ENCODE results near the gene FBN1.

The FBN1 gene

DNA sequence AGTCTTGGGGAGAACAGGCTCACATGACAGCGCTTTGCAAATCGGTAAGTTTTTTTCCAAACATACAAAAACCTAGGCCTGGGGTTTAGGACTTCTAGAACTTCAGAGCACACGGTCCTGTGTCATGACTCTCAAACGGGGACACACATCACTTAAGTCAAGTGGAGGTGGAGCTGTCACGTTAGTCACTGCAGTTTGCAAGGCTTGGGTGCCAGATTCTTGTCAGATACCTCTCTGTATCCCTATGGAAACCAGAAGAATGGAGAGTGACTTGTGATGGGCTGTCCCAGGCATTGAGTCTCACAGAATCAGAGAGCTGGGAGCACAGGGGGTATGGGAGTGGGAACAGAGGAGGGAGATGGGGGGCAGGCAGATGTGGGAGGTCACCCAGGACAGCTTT is 249.5 kb downstream of the FBN1 start:
- no peak for DNase-seq (ENCODE audit: low spot score)

DNA sequence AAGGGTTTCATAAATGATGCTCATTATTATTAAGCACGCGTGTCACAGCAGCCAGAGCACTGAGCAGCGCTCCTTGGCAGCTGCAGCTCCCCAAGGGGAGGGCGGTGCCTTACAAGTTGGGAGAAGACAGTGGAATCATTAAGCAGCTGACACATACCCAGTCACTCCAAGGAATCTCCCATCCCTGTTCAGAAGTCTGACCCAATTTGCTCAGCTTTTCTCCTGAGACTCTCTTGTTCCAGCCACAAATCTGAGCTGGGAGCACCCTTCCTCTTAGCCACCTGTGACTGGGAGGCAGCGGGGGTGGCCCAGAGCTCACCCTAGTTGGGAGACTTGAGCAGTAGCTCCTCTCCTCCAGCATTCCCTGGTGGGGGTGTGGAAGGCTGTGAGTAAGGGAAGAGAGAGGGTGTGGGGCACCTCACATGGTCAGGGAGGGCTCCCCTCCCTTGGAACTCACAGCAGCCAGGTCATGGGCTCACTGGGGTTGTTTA is 249.9 kb downstream of the FBN1 start:
- no peak for DNase-seq (ENCODE audit: low spot score)

DNA sequence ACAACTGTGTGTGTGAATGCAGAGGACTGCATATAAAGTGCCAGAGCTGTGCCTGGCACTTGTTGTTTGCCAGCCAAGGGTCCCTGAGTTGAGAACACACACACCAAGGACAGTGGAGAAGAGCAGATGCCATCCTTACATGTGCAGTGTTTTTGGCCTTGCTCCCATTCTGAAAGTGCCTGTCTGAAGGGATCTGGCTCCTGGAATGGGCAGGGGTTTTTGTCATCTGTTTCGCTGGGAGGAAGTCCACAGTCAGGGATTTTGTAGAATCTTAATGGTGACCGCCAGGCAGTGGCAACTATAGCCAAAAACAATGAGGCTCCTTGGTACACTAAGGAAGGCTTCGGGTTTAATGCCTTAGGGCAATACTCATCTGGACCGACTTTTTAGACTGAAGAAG is 250.5 kb downstream of the FBN1 start:
- no peak for DNase-seq (ENCODE audit: low spot score)

DNA sequence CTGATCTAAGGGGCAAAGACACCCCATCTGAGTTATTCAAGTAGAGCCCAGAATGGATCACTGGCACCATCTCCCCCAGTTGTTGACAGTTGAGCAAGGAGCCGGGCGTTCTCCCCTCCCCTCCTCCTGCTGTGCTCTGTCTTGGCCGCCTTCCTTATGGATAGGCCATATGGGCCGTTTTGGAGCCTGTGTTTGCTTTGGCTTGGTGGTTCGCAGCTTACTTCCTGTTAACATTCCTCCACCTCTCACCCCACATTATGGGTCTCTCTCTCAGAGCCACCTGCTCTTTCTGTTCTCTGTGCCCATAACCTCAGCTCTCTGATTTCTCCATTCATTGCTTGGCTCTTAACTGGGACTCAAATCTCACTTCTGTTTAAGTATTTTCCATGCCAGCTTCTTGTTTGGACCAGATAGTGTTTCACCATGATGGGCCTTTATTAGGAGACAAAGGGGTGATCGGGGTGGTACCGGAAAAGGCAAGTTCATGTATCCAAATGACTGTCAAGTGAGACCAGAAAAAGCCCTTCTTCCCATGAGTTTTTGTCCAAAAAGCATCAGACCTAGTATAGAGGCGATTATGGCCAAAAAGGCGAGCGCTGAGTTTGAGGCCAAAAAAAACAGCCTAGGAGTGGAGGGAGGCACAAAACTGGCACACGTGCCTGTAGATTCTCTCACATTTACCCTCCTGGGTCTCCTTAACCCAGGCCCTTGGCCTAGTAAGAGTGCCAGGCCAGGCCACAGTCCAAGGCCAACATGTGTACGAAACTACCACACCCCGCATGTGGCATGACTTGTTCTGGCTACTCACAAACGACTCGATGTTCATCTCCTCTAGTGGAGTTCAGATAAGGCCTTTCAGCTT is 251.6 kb downstream of the FBN1 start:
- no peak for DNase-seq (ENCODE audit: low spot score)

DNA sequence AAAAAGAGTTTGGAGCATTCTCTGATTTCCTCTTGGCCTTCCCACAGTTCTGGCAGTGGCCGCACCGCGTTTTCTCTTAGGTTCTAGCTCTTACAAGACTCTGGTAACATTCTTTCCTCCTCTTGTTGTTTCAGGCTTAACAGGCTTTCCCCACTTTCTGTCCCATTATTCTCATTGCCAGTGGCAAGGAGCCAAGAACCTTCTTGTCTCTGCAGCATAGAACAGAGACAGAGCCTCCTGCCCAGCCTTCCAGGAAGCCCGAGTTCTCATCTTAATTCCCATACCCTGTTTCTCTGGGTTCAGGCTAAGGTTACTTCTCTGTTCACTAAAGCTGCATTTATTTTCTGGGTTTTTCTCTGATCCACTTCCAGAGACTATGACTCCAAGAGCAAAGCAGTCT is 253.2 kb downstream of the FBN1 start:
- no peak for DNase-seq (ENCODE audit: low spot score)

DNA sequence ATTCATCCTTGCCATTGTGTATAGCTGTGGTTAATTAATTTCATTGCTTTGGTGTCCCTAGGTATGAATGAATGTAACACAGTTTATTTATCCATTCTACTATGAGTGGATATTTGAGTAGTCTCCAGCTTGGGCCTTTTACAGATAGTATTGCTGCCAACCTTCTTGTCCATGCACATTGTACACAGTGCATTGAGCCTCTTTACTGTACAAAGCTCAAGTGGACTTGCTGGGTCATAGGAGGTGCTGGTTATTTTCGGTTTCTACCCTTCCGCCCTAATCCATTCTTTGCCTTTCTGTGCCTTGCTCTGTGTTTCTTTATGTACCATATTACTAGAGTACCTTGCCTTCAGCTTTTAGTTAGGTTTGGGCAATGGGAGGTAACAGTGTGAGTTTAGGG is 253.6 kb downstream of the FBN1 start:
- DNase-seq (ENCODE audit: low spot score), result no peak

DNA sequence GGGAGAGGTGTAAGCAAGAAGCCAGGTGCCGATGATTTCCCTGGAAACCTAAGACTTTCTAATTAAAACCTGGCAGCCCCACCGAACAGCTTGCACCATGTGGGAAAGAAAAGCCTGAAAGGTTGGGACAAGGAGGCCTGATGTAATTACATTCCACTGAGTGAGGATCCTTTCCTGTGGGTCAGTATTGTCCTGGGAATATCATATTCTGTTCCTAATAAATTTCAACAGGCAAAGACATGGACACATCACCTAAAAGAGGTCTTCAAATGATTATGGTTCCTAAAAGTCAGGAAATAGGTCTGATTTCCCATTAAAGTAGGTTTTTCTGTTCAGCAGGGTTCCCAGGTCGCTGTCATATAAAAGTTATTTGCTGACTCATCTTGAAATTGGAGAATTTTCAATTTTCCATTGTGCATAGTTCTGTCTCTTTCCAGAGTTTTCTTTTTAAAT is 255.8 kb downstream of the FBN1 start:
- no peak for DNase-seq (ENCODE audit: low spot score)

DNA sequence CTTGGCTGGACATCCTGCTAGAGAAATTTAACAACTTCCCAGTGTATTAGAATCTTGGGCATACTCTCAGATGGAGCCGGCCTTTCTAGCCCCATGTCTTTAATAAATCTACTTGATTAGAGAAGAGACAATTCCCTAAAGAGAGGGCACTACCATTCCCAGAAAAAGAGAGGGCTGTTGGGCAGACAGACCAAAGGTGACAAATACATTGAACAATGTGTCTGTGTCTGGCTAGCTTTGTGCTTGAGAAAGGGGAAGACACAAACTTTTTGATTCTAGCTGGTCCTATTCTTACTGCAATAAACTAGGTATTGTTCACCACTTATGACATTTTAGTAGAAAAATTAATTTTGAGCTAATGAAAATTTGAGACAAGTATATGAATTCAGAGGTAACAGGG is 256.6 kb downstream of the FBN1 start:
- DNase-seq (ENCODE audit: low spot score), result no peak

DNA sequence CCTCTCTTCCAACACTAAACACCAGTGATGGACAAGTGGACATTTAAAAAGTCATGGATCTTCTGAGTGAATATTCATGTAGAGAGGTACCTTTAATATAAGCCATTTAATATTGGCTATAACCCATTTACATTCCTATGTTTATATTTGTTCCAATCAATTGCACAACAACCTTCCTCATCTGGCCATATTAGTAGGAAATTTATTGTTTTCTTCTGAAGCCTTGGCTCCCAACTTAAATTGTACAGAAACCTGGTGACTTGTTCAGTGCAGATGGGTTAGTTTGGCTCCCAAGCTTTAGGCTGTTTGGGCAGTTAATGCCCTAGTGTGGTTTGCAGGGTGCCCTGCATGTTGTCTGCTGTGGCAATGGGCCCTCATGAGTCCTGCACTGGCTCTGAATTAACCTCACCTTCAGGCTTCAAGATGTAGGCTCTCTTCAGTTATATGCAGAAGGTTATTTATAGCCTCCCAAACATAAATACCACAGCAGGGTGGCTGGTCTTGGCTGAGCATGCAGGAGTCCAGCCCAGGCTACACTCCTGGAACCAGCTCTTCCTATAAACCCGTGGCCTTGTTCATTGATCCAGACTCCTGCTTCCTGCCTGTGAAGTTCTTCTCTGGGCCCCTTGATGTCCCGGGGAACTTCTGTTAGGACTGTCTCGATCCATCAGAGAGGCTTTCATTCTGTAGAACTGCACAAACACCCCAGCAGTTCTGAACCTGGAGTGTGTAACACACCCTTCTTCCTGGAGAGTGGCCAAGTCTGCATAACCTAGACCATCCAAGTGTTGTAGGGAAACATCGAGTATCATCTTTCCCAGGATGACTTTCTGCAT is 257.3 kb downstream of the FBN1 start:
- DNase-seq (ENCODE audit: low spot score), result no peak

DNA sequence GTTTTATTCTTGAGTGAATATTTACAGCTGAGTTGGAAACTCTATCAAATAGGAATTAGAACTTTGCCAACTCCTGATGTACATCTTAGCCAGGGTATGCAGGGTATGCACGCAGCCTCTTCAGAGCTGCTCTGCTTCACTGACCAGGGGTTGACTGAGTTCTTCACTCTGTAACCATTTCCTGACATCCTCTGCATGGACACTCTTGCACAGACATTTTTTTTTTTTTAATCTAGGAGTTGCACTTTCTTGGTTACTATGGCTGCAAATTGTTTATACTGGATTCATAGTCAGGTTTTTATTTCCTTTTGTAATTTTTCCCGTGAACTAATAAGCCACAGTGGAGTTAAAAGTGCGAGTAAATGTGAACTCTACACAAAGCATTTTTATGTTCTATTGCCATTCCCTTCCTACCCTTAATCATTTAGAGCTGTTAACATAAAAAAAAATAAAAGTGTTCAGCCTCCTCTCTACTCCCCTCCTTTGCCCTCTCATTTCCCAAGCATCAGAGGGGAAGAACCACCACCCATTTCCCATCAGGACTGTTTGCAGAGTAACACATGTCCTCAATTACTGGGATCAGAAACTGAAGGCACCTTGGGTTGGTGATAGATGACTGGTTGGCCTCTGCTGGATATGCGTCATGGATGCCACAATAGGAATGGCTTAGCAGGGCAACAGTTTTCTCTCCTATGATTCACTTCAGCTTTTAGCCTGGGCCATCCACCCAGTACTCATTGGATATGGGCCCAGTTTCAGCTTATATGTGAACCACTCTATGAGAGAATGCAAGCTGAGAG is 260.3 kb downstream of the FBN1 start:
- DNase-seq (ENCODE audit: low spot score), result no peak

DNA sequence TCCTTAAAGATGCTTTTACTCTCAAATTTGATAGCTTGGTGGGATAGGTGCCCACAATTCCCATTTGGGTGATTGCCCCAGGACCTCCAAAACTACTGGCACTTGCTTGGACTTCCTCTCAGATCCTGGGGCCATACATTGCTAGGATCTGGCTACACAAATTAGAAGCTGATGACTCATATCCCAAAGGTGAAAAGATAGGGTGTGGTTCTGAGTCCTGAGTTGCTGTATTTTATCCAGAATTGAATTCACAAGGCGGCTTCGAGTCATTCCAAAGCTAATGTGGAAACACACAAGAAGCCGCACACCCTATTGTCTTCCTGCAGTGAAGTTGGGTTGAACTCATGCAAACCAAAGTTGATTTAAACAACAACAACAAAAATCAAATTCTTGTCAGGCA is 260.9 kb downstream of the FBN1 start:
- no peak for DNase-seq (ENCODE audit: low spot score)

DNA sequence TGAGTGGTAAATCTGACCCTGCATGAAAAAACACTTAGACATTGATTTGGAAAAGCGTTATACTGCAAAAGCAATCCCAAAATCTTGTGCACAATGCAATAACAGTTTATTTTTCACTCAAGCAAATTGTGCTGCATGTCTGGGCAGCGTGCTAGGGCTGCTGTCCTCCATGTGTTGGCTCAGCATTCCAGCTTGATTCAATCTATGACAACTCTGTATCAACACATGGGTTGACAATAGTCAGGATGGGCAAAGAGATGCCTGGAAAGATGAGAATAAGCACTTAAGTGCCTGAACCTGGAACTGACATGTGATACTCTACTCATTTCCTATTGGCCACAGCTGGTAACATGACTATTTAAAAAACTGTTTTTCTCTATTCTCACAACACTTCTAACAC is 262.5 kb downstream of the FBN1 start:
- DNase-seq (ENCODE audit: low spot score), result no peak

DNA sequence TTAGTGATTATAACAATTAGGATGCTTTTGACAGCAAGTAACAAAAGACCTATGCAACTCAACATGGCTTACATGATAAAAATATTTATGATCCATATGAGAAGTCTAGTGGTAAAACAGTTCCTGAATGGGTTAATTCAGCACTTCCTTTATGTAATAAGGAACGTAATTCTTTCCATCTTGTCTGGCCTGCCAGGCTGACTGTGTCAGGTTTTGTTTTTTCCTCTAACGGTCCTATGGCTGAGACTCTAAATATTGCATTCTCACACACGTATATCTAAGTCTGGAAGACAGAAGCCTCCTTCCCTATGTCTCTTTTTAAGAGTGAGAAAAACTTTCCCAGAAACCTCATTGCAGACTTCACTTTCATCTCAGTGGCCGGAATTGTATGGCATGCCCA is 263.6 kb downstream of the FBN1 start:
- DNase-seq (ENCODE audit: low spot score), result no peak

DNA sequence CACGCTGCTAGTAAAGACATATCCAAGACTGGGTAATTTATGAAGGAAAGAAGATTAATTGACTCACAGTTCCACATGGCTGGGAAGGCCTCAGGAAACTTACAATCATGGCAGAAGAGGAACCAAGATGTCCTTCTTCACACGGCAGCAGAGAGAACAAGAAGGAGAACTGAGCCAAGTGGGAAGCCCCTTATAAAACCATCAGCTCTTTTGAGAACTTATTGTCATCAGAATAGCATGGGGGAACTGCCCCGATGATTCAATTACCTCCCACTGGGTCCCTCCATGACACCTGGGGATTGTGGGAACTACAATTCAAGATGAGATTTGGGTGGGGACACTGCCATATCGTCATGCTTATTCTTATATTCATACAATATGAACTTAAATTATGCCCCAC is 265.3 kb downstream of the FBN1 start:
- DNase-seq (ENCODE audit: low spot score), result no peak

DNA sequence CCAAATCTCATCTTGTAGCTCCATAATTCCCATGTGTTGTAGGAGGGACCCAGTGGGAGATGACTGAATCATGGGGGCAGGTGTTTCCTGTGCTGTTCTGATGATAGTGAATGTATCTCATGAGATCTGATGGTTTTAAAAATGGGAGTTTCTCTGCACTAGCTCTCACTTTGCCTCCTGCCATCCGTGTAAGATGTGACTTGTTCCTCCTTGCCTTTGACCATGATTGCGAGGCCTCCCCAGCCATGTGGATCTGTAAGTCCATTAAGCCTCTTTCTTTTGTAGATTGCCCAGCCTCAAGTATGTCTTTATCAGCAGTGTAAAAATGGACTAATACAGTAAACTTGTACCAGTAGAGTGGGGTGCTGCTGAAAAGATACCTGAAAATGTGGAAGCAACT is 269.7 kb downstream of the FBN1 start:
- no peak for DNase-seq (ENCODE audit: low spot score)

DNA sequence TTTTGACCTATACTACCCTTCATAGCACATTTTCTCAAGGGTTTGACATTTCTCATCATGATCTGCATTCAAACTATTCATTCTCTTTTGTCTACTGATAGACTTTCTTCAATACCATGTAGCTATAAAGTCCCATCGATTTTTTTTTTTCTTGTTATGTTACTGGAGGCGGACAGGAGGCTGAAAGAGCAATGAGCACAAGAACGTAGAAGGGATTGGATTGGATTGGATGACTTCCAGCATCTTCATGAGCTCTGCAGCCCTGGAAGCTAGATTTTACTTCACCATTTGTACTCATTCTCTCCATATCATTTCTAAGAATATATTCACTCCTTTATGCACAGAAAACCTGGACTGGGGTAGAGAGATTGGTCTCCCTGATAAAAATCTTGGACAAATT is 271.0 kb downstream of the FBN1 start:
- no peak for DNase-seq (ENCODE audit: low spot score)

DNA sequence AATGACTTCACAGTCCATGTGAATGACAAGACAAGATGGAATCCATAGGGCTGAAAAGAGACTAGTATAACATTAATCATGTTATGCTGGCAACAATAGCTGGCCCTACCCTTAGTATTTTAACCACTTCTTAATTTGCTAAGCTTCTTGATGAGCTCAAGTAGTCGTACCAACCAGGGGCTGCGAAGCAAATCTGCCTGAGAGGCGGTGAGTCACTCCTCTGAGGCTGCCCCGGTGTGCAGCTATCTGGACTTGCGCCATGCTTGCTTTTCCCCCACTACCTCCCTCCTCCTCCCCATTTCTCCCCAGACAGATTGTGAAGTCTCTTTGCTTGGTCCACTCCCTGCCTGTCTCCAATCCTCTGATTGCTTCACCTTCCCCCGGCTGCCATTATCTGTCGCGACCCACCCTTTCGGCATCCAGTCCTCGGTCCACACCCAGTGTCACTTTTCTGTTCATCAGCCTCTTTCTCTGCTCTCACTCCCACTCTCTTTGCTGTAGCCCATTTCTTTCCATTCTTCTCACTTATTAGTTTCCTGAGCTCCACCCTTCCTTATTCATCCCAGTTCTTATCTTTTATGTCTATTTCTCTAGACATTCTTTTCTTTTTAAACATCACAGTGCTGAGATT is 271.6 kb downstream of the FBN1 start:
- no peak for DNase-seq (ENCODE audit: low spot score)

DNA sequence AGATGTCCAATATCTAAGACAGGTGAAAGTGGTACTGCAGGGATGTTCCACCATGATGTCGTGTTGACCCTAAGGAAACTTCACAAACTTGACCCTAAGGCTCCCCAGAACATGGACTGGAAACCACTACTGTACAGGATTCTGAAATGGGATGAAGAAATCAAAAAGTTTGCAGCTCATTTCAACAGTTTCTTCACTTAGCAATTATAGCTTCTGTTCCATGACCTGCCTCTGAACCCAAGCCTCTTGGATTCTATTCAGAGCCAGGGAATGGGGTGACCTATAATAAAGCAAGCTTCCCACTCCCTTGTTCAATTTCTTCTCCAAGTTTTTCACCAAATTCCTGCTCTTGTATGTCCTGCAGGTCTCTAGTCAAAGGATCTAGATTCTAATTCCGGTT is 273.5 kb downstream of the FBN1 start:
- DNase-seq (ENCODE audit: low spot score), result no peak

DNA sequence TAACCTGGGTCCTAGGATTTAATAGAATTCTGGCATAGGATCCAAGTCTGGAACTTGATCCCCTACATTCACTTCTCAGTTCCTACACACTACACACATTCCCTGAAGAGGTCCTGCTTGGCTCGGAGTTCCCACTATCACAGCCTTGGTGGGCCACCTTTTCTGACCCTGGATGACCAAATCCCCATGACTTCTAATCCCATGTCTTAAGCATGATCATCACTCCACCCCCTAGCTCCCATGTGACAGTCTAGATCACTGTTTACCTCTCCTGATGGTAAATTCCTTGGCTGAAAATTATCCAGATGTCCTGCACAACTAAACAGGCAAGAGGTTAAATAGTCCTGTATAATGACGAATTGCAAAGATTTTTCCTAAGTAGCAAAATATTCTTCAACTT is 274.0 kb downstream of the FBN1 start:
- DNase-seq (ENCODE audit: low spot score), result no peak

DNA sequence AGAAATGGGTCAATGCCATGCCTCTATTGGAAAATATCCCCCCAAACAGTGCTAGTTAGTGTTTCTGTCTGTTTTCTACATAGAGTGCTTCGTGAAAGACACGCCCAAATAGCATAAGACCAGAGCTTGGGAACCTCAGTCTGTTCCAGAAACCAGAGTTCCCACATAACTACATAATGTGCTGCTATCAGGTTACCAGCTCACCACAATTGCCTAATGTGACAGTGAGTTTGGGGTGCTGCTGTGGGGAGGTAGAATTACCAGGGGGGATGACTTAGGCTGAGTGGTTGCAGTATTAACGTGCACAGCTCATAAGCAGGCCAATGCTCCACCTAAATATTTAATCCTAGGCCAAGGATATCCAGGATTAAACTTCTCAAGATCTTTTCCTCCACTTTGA is 275.0 kb downstream of the FBN1 start:
- DNase-seq (ENCODE audit: low spot score), result no peak

DNA sequence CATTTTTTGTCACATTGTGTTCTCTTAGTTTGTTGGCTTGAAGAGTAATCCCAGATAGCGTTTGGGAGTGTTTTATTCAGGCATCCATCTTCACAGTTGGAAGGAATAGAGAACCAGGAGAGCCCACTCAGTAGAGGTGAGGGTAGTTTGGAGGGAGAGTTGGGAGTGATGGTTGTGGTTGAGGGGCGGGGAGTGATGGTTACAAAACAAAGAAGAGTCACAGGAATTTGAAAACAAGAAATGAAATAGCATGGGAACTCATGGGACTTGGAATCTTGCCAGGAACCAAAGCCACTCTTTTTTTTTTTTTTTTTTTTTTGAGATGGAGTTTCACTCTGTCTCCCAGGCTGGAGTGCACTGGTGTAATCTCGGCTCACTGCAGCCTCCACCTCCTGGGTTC is 278.0 kb downstream of the FBN1 start:
- no peak for DNase-seq (ENCODE audit: low spot score)

Data from HuH-7 (cell line).